Natural killer cell treated with Interleukin-12 subunit alpha and Interleukin-12 subunit beta and Interleukin-15 and Interleukin-18, amount 100 ng/mL, for 72 hours (primary cell): Measurements from ENCODE around the gene CACNA1D. TPM values are rescaled to one million over a fixed set of nuclear protein-coding genes. Genes with fewer than 3 reads are reported as not detected.

Source experiments
- ATAC-seq, 2 donors: fragments of 150-1000 bp; cut with Tn5 transposase in 1 of 2; sonication (Bioruptor Pico), chemical (Tn5 transposase) in 1 of 2; 2 replicates each; pipeline ENCODE4 v1.10.0; 2021
- DNase-seq: peaks from one replicate; pipeline ENCODE4 v3.0.0; 2022; ENCODE audit warnings: low spot score
- H3K27ac Mint-ChIP-seq, 2 donors: 1 replicate in 1 of 2; 2 replicates in 1 of 2; pipeline ENCODE4 v1.8.0; 2022; ENCODE audit warnings: mixed read lengths in 2 of 2, mild to moderate bottlenecking in 1 of 2, moderate library complexity in 1 of 2
- H3K27me3 Mint-ChIP-seq, 2 donors: 1 replicate in 1 of 2; 2 replicates in 1 of 2; pipeline ENCODE4 v1.8.0; 2022; ENCODE audit warnings: mixed read lengths in 2 of 2
- H3K36me3 Mint-ChIP-seq: one replicate; pipeline ENCODE4 v1.8.0; 2022; ENCODE audit warnings: mixed read lengths
- H3K4me1 Mint-ChIP-seq, 2 donors: 1 replicate in 1 of 2; 2 replicates in 1 of 2; pipeline ENCODE4 v1.8.0; 2022; ENCODE audit warnings: low read depth in 2 of 2, mixed read lengths in 2 of 2, mild to moderate bottlenecking in 1 of 2
- H3K4me3 Mint-ChIP-seq: one replicate; pipeline ENCODE4 v1.8.0; 2022; ENCODE audit warnings: mixed read lengths
- H3K9me3 Mint-ChIP-seq: 2 replicates; pipeline ENCODE4 v1.8.0; 2022; ENCODE audit warnings: mixed read lengths
- total RNA-seq, 2 donors: library from RNA; stranded (reverse); gene quantifications; one replicate each; pipeline ENCODE4 v1.2.3, GENCODE V29; 2022

Gene CACNA1D
- total RNA-seq, 2 donors from 2014 or later = 0.26 to 1.2 TPM

DNA sequence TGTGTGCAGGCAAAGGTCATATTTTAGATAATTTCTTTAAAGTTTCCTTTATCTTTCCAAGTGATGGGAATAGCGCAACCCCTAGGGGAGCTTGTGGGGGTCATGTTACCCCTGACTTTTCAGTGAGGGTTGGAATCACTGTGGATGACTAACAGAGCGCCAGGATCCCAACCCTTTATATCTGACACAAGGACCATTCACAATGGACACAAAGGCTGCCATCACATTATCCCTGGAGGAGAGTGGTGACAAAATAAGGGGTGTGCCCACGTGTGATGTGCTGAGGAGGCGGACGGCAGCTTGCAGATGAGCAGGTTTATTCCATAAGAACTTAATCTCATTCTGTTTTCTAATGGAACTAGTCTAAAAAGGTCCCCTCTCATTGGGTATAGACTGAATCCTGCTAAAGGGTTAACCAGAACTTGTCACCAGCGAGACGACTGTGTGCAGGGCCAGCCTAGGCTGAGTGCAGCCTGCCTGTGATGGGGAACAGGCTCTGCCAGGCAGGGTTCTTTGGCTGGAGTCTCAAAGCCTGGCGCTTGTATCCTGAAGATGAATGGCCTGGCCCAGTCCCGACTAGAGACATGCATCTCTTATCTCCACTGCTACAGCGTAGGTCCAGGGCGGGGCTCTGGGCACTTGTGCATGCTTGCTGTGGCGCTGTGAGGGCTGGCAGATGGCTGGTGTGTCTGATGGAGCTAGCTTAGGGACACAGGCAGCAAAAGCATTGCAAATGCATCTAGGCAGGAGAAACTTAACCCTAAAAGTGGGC, 301.6 kb downstream of the CACNA1D start:
- no peaks in the 10 kb centered on the region for H3K36me3 Mint-ChIP-seq
- ATAC-seq (peak in 1 of 2 donors; percentile 7), DNase-seq (peak; percentile 55)
- no peaks in the 10 kb centered on the region for H3K9me3 Mint-ChIP-seq
- no peaks in the 10 kb centered on the region for H3K4me1 Mint-ChIP-seq
- peaks cover 2 to 25% of the 10 kb centered on the region in 2 donors for H3K27me3 Mint-ChIP-seq
- H3K27ac Mint-ChIP-seq = no peak overlapping the region
- H3K4me3 Mint-ChIP-seq = no peak overlapping the region

DNA sequence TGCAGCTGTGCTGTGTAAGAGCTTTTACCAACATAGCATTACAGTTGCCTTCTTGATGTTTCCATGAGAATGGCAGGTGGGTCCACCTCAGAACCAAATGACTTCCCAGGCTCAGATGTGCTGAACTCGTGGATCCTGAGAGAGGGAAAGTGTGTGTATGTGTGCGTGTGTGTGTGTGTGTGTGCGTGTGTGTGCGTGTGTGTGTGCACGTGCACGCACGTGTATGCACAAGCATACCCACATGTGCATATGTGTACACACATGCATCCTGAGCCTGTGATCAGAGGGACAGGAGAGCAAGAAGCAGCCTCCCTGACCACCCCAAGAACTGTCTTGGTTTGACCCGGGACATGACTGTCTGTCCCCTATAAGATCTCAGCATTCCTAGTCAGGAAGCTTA, 303.7 kb downstream of the CACNA1D start:
- DNase-seq (peak; percentile 8), ATAC-seq (no peak)
- H3K36me3 Mint-ChIP-seq = no peaks in the 10 kb centered on the region
- no peak overlapping the region for H3K4me3 Mint-ChIP-seq
- H3K27ac Mint-ChIP-seq = no peak overlapping the region
- no peaks in the 10 kb centered on the region for H3K4me1 Mint-ChIP-seq
- peaks cover 2 to 25% of the 10 kb centered on the region in 2 donors for H3K27me3 Mint-ChIP-seq
- no peaks in the 10 kb centered on the region for H3K9me3 Mint-ChIP-seq

DNA sequence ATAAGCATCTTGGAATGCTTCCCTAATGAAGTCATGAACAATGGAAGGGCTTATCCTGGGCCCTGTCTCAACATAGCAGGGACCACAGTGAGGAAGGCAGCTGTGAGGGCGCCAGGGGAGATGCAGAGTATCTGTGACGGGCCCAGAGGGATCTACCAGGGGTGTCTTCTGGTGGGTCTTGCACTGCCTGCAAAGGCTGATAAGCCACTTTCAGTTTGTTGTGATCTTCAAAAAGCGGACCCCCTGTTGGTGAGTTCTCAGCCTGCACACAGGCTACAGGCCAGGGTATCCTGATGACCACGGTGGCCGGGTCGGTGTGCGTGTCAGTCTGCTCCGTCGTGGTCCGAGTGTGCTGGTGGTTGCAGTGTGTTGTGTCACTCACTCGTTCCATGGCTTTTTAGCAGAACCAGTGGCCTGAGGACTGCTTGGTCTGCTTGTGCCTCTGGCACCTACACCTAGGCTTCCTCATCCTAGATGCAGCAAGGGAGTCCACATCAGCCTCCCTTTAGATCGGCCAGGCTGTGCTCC, 305.0 kb downstream of the CACNA1D start:
- H3K27me3 Mint-ChIP-seq = peaks cover 6 to 17% of the 10 kb centered on the region in 2 donors
- ATAC-seq (no peak), DNase-seq (peak; percentile 60)
- H3K4me1 Mint-ChIP-seq = no peaks in the 10 kb centered on the region
- H3K27ac Mint-ChIP-seq = no peak overlapping the region
- no peaks in the 10 kb centered on the region for H3K9me3 Mint-ChIP-seq
- H3K4me3 Mint-ChIP-seq = no peak overlapping the region
- H3K36me3 Mint-ChIP-seq = no peaks in the 10 kb centered on the region

GRCh38 chr3:53800041-53800906, 305.9 kb downstream of the CACNA1D start:
- no peak for ATAC-seq
- Mint-ChIP-seq H3K36me3 (no peaks in the 10 kb centered on the region), H3K4me3 (no peak overlapping the region)

DNA sequence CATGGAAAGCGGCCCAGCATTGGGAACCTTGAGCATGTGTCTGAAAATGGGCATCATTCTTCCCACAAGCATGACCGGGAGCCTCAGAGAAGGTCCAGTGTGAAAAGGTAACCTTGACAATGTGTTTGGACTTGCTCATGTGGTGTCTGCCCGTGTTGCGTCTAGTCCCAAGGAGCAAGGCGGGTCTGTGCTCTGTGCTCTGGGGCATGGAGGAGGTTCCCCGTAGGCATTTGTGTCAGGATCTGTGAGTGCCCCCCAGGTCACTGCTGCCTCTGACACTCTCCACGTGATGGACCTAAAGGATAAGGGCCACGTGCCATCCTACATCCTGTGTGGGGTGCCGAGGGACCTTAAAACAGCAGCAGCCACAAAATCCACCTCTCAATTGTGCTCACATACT, 306.9 kb downstream of the CACNA1D start:
- ATAC-seq = no peak
- Mint-ChIP-seq H3K4me1 (no peaks in the 10 kb centered on the region), H3K36me3 (no peaks in the 10 kb centered on the region), H3K9me3 (no peaks in the 10 kb centered on the region), H3K4me3 (no peak overlapping the region), H3K27ac (no peak overlapping the region), H3K27me3 (peaks cover 7 to 9% of the 10 kb centered on the region in 2 donors)
- no peak for DNase-seq

More at GRCh38 chr3:53800041-53800906, 305.9 kb downstream of the CACNA1D start:
- DNase-seq = peak; percentile 37
- H3K27me3 Mint-ChIP-seq = peaks cover 8 to 12% of the 10 kb centered on the region in 2 donors
- H3K4me1 Mint-ChIP-seq = no peaks in the 10 kb centered on the region
- no peaks in the 10 kb centered on the region for H3K9me3 Mint-ChIP-seq
- no peak overlapping the region for H3K27ac Mint-ChIP-seq

- H3K4me3 Mint-ChIP-seq = no peak overlapping the region
- H3K4me1 Mint-ChIP-seq = no peaks in the 10 kb centered on the region
- no peaks in the 10 kb centered on the region for H3K9me3 Mint-ChIP-seq
- H3K27ac Mint-ChIP-seq = no peak overlapping the region
- peaks cover 5 to 11% of the 10 kb centered on the region in 2 donors for H3K27me3 Mint-ChIP-seq
- no peak for ATAC-seq
- peak; percentile 32 for DNase-seq
- H3K36me3 Mint-ChIP-seq = no peaks in the 10 kb centered on the region
Measured at GRCh38 chr3:53802256-53802880, 308.0 kb downstream of the CACNA1D start.

DNA sequence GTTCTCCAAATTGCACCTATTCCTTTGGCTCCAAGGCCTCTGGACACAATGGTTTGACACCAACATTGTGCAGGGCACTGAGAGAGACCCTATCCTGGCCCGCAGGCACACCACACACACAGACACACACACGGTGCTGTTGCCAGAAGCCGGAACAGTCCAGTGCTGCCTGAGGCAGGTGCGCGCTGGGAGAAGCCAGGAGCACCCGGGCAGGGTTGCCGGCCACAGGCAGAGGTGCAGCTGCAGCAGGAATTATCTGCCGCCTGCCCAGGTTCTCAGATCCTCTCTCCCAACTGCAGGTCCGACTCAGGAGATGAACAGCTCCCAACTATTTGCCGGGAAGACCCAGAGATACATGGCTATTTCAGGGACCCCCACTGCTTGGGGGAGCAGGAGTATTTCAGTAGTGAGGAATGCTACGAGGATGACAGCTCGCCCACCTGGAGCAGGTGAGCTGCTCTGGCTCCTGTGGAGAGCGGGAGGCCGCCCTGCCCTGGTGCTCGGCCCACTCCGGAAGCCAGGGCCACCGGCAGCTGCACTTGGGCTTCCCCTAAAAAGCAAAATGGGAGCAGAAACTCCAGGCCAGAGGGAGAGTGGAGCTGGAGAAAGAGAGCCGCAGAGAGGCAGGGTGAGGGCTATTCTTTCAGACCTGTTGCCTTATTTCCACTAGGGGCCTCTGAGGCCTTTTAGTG, 308.9 kb downstream of the CACNA1D start:
- Mint-ChIP-seq H3K4me3 (no peak overlapping the region), H3K27me3 (peaks cover 0 to 11% of the 10 kb centered on the region in 2 donors), H3K36me3 (no peaks in the 10 kb centered on the region), H3K27ac (no peak overlapping the region), H3K9me3 (no peaks in the 10 kb centered on the region), H3K4me1 (no peaks in the 10 kb centered on the region)
- no peak for ATAC-seq
- DNase-seq = no peak

GRCh38 chr3:53803816-53804695, 309.6 kb downstream of the CACNA1D start:
- no peaks in the 10 kb centered on the region for H3K36me3 Mint-ChIP-seq
- no peak for ATAC-seq
- H3K27me3 Mint-ChIP-seq = peaks cover 0 to 11% of the 10 kb centered on the region in 2 donors
- H3K4me1 Mint-ChIP-seq = no peaks in the 10 kb centered on the region
- H3K9me3 Mint-ChIP-seq = no peaks in the 10 kb centered on the region
- no peak overlapping the region for H3K4me3 Mint-ChIP-seq
- no peak for DNase-seq
- no peak overlapping the region for H3K27ac Mint-ChIP-seq

DNA sequence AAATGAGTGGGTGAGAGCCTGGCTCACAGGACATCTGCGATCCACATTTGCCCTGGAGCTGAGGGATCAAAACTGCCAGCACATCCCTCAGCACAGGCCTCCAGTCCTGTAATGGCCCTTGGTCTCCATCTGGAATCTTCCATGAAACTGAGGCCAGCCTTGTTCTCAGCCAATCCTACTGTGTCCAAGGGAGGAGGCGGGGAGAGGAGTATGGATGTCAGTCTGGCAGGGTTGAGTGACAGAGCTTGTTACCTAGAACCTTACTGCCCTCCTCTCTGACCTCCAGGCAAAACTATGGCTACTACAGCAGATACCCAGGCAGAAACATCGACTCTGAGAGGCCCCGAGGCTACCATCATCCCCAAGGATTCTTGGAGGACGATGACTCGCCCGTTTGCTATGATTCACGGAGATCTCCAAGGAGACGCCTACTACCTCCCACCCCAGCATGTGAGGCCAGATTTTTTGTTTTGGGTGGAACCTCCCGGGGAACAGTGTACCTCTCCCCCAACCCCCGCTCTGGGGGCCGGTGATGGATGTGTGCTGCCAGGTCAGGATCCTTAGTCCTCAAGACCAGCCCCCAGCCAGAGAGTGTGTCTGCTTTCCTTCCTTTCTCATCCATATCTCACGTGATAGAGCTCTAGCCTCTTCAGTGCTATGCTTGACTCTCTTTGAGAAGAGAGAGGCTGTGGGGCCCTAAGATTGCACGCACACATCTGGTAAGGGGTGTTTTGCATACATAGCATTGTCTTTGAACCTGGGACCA, 310.5 kb downstream of the CACNA1D start:
- DNase-seq (peak; percentile 1), ATAC-seq (no peak)
- H3K9me3 Mint-ChIP-seq = no peaks in the 10 kb centered on the region
- no peak overlapping the region for H3K27ac Mint-ChIP-seq
- no peaks in the 10 kb centered on the region for H3K36me3 Mint-ChIP-seq
- H3K4me3 Mint-ChIP-seq = no peak overlapping the region
- peaks cover 0 to 11% of the 10 kb centered on the region in 2 donors for H3K27me3 Mint-ChIP-seq
- H3K4me1 Mint-ChIP-seq = no peaks in the 10 kb centered on the region

DNA sequence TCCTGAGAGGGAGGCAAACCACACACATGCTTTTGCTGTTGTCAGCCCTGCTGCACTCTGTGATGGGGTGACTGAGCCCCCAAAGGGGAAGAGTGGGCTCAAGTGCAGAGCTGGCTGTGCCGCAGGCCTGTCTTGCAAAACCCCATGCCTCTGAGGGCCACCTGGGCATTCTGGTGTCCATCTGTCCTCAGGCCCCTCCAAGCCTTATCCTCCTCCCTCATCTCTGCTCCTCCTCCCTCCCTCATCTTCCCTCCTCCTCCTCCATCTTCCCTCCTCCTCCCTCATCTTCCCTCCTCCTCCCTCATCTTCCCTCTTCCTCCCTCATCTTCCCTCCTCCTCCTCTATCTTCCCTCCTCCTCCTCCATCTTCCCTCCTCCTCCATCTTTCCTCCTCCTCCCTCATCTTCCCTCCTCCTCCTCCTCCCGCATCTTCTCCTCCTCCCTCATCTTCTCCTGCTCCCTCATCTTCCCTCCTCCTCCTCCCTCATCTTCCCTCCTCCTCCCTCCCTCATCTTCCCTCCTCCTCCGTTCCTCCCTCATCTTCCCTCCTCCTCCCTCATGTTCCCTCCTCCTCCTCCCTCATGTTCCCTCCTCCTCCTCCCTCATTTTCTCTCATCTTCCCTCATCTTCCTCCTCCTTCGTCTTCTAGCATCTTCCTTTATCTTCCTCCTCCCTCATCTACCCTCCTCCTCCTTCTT, 311.2 kb downstream of the CACNA1D start:
- Mint-ChIP-seq H3K27me3 (peaks cover 0 to 11% of the 10 kb centered on the region in 2 donors), H3K4me3 (no peak overlapping the region), H3K27ac (no peak overlapping the region), H3K4me1 (no peaks in the 10 kb centered on the region), H3K36me3 (no peaks in the 10 kb centered on the region), H3K9me3 (no peaks in the 10 kb centered on the region)
- ATAC-seq (no peak), DNase-seq (no peak)

DNA sequence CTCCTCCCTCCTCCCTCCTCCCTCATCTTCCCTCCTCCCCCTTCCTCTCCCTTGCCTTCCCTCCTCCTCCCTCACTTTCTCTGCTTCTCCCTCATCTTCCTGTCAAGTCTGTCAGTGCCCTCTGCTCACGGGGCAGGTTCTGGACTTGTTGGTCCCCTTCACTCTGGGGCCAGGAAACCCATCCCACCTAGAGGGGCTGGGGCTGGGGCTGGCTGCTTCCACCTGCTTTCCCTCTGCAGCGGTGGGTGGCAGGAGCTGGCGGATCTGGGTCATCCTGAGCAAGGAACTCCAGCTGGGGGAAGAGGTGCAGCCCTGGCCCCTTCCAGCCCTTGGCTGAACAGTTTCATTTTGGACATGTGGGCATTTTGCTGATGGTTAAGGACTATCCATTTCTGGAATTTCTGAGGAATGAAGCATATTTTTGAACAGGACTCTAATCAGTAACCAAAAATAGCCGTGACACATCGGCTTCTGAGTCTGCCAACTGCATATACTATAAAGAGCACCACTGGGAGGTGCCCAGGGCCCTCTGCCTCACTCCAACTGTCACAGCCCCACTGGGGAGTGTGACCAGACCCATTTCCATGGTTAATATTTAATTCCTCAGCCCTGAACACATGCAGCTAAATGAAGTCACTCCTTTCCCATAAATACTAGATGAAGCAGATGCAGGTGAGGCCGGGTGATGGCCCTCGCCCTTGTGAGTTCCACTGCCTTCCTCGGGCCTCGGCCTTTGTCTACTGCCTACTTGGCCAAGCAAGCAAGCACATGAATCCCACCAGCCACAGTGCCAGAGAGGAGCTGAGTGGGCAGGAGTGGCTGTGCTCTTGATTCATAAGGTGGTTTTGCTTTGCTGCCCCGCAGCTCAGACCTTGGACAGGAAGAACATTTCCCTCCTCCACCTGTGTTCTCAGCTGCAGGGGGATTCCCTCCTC, 312.0 kb downstream of the CACNA1D start:
- Mint-ChIP-seq H3K4me3 (no peak overlapping the region), H3K4me1 (no peaks in the 10 kb centered on the region), H3K27me3 (peaks cover 0 to 11% of the 10 kb centered on the region in 2 donors), H3K36me3 (no peaks in the 10 kb centered on the region), H3K9me3 (no peaks in the 10 kb centered on the region), H3K27ac (no peak overlapping the region)
- DNase-seq (no peak), ATAC-seq (no peak)
